ENCODE results near the gene KXD1.
"Not testable (repeated sequence)": the region's sequence is repeated elsewhere in the genome, so short reads cannot be mapped to it uniquely, and the experiment has no call there.

Gene KXD1

DNA sequence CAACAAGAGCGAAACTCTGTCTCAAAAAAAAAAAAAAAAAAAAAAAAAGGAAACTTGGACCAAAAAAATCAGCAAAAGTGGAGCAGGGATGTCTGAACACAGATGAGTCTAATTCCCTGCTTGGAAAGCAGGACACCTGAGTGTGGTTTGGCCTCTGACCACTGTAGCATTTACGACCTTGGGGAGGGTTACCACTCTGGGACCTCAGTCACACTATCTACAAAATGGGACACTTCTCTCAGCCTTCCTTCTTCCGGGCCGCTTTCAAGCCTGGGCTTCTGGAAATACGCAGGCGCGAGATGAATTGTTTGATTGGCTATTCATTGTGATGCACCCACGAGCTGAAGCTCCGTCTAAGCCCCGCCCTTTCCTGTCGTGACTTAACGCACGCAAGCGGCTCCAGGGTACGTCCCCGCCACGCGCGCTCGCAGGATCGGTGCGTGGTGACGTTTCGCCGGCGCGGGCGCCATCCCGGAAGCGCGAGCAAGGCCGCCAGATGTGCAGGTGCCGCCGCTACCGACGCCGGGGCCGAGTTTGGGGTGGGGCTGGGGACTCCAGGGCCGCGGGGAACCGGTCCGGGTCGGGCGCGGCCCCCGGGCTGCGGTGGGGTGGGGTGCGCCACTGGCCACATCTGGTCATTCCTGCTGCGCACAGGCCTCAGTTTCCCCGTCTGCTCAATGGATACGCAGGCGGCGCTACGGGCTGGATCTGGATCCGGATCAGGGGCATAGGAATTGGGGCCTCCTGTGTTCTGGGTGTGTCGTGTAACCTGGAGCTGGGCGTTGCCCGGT is at the start of gene KXD1:
TSS of gene KXD1 (plus strand) at position 460 of the 791 bp plus-strand sequence. CDS start 4,187 bp downstream, outside the sequence.
- DNase-seq = peak; percentile 98

- DNase-seq = no peak
Measured at GRCh38 chr19:18508585-18508984, 49.1 kb upstream of the KXD1 start.

- no peak for DNase-seq
Measured at GRCh38 chr19:18510216-18510615, 47.5 kb upstream of the KXD1 start.

DNA sequence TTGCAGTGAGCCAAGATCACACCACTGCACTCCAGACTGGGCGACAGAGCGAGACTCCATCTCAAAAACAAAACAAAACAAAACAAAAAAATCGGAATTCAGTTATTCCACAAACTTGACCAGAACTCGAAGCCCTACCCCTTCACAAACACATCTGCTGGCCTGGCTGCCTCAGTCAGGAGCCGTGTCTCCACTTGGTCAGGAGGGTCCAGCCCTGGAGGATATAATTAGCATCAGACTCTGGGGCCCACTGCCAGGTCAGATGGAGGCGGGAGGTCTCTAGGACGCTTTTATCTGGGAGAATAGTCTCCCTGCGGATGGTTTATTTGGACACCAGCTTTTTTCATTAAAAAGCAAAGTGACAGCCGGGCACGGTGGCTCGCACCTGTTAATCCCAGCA is 43.8 kb upstream of the KXD1 start:
- no peak for DNase-seq

DNA sequence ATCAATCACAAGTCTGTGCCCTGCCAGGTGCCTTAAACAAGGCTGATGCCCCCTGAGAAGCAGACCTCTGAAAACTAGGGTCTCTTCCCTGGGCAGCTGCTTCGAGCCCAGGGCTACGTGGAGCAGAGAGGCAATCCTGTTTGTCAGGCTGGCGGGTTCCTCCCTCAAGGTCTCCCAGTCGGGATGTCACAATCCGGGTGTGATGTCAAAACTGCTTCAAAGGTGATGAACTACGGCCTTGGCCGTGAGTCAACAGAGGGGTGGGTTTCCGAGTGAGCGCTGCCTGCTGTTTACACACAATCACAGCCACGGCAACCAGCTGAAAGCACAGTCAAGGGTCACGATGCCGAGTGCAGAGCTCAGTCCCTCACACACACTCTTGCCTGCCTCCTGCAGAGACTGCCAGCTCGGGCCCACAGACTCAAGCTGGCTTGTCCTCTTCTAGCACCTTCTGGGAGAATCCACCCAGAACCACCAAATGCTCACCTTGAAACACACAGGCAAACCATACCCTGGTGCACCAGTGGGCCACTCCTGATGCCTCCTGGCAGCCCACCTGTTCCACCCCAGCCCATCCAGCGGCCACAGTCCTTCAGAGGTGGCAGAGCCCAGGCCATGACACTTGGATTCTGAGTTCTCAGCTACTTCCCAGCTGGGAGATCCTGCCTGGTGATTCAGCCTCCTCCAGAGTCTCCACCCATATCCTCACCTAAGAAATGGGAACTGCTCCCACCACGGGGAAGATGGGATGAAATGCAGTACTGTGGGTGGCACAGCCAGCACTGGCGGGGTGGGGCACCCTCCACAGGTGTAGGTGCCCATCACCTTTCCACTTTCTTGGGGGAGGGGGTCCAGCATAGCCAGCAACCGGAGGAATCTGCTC is 42.6 kb upstream of the KXD1 start:
- DNase-seq = peak; percentile 41

GRCh38 chr19:18515959-18516358 is 41.7 kb upstream of the KXD1 start:
- DNase-seq = no peak

GRCh38 chr19:18517606-18518005 is 40.1 kb upstream of the KXD1 start:
- no peak for DNase-seq

- no peak for DNase-seq
Measured at GRCh38 chr19:18518639-18519038, 39.0 kb upstream of the KXD1 start.

GRCh38 chr19:18519962-18520847 is 37.5 kb upstream of the KXD1 start:
- DNase-seq = peak; percentile 57

- no peak for DNase-seq
Measured at GRCh38 chr19:18520848-18521691, 36.6 kb upstream of the KXD1 start.

DNA sequence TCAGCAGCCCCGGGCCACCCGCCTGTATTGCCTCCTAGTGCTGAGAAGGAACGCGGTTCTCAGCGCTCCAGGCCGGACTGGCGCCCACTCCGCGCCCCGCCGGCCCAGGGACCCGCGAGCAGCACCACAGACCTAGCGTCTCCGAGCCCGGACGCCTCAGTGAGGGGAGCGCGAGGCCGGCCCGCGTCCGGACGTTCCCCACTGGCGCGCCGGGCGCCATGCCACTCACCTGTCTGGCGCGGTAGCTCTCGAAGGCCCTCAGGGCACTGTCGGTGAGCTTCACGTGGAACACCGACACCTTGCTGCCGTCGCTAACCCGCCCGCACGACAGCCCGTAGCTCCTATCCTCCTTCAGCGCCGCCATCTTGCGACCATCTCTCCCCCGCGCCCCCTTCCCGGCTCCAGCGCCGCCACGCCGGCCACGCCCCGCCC is 36.0 kb upstream of the KXD1 start, which contains the start of gene ELL:
TSS of gene ELL (minus strand) at position 379 of the 432 bp plus-strand sequence. CDS start at position 364, 15 bp downstream.
- DNase-seq = no peak

- DNase-seq = peak; percentile 100
Measured at GRCh38 chr19:18522124-18522861, 35.4 kb upstream of the KXD1 start.

GRCh38 chr19:18522862-18523440 is 34.7 kb upstream of the KXD1 start:
- DNase-seq = not testable (repeated sequence)

- DNase-seq = no peak
Measured at GRCh38 chr19:18523841-18524240, 33.8 kb upstream of the KXD1 start.

DNA sequence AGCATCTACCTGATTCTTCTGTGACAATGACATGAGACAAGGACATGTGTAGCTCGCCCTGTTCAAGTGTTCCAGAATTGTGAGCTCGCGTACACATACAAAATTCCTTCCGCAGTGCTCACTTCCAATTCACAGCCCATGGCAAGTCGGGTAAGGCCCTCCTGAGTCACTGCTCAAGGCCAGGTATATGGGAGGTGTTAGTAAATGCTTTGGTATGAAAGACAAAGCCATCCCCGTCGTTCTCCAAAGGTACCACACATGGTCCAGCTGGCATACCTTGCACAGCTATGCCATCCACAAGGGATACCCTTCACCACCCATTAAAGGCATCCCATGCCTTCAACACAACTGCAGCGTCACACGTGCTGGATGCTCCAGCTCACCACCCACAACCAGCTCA is 31.4 kb upstream of the KXD1 start:
- no peak for DNase-seq

DNA sequence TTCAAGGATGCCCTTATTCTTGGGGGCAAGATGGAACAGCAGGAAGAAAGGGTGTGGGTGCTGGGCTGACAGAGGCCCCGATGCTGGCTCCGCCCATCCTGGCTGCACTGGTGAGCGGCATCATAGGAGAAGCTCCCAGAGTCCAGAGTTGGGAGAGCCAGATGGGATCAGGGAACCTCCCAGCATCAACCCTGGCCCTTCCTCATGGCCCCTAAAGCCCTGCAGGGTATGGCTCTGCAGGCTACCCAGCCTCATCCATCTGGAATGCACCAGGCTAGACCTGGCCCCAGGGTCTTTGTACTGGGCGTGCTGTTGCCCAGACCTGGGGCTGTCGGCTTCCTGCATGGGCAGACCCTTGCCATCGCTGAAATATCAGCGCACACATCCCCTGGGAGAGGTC is 27.9 kb upstream of the KXD1 start:
- no peak for DNase-seq

DNA sequence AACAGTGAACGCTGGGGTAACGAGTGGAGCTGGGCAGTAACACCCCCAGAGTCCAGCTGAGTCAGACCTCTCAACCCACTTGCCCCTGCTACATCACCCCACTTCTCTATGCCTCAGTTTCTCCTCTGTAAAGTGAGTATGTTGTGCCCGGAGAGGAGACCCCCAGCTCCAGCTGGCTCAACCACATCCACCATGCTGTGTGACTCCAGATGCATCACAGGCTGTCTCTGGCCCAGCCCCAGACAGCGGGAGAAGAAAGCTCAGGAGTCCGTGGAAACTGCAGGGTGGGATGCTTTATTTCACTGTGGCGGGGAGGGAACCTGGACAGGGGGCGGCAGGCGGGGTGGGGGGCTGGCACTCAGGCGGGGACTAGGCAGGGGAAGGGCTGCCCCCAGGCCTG is 26.2 kb upstream of the KXD1 start:
- no peak for DNase-seq

DNA sequence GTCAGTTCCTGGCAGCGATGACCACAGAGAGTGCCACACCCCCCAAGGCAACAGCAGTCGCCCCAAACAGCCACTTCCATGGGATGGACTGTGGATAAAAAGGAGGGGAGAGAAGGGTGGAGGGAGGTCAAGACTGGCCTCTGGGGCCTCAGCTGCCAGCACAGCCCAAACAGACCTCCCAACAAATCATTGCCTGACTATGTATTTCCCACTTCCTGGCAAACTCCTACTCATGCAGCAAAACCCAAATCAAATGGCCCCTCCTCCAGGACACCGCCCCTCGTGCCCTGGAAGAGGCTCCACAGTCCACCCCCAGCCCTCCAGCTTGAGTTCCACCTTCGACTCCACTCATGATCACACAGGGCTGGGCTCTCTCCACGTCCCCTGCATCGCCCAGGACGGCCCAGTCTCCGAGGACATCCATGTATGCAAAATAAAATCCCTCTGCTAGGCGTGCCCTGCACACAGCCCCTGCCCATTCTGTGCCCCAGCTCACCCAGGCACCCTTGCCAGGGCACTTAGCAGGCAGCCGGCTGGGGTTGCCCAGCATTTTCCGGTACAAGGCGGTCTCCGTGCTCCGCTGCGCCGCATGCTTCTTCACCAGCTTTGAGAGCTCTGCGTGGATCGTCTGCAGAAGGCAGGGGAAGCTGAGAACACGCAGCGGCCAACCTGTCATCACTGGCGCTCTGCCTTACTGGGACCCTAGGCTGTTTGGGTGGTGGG is 25.3 kb upstream of the KXD1 start:
- DNase-seq = no peak

- no peak for DNase-seq
Measured at GRCh38 chr19:18533058-18533457, 24.6 kb upstream of the KXD1 start.

DNA sequence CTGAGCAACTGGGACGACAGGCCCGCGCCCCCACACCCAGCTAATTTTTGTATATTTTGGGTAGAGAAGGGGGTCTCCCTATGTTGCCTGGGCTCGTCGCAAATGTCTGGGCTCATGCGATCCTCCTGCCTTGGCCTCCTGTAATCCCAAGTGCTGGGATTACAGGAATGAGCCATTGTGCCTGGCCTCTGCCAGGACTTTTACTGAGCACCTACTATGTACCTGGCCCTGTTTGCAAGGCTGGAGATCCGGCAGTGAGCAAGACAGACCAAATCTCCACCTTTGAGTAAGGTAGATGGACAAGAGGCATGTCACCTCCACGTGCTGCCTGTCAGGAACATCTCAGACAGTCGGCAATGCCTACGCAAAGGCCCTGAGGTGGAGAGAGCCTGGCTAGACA is 21.2 kb upstream of the KXD1 start:
- no peak for DNase-seq
